Caki2 (cell line): ENCODE results near the gene CPZ. TPM values are rescaled to one million over a fixed set of nuclear protein-coding genes. Genes with fewer than 3 reads are reported as not detected.
"Not testable (repeated sequence)": the region's sequence is repeated elsewhere in the genome, so short reads cannot be mapped to it uniquely, and the experiment has no call there.

ENCODE experiments used
- DNase-seq: peaks from one replicate; pipeline ENCODE4 v3.0.0-alpha.2; 2015; ENCODE audit warnings: low read depth
- in situ Hi-C: cut with HindIII; loops from 2 replicates; pipeline ENCODE4 v1.10.0; 2016; ENCODE audit warnings: low sequenced_read_pairs, low pct_unique_long_range_greater_than_20kb, mixed read lengths
- total RNA-seq: library from RNA; depleted of rRNA; stranded (reverse); fragments of >200 nt; shearing (Covaris generic); gene quantifications from 2 replicates; pipeline ENCODE4 v1.2.3, GENCODE V29; 2014; ENCODE audit warnings: low replicate concordance; rRNA removed

CPZ gene
- total RNA-seq, 1 experiment from 2014 or later: not detected

GRCh38 chr4:8653326-8654000 is 60.9 kb downstream of the CPZ start:
- in situ Hi-C loops: no loop called here
- no peak for DNase-seq

GRCh38 chr4:8654139-8654538 is 61.6 kb downstream of the CPZ start:
- DNase-seq, in situ Hi-C loops: not testable (repeated sequence)

- in situ Hi-C loops: no loop called here
- no peak for DNase-seq
Measured at GRCh38 chr4:8655411-8656184, 63.0 kb downstream of the CPZ start.

DNA sequence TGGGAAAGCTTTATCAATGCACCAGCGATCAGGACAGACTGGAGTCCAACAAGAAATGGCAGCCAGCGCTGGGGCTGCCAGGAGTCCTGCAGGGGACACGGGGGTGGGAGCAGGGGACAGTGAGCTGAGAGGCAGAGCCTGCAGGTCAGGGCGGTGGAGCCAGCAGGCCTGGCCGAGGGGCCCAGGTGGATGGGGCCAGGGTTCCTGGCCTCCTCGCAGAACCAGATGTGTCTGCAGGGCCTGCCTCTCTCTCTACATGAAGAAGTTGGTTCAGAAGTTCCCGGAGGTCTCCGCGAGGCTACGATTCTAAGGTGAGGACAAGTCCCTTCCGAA is 63.6 kb downstream of the CPZ start:
- DNase-seq: no peak
- in situ Hi-C loops: no loop called here

GRCh38 chr4:8656711-8657380 is 64.3 kb downstream of the CPZ start:
- in situ Hi-C loops: no loop called here
- no peak for DNase-seq

GRCh38 chr4:8657381-8658088 is 65.0 kb downstream of the CPZ start:
- in situ Hi-C loops: no loop called here
- no peak for DNase-seq

- in situ Hi-C loops: no loop called here
- DNase-seq: no peak
Measured at GRCh38 chr4:8662776-8663175, 70.2 kb downstream of the CPZ start.

- in situ Hi-C loops: no loop called here
- no peak for DNase-seq
Measured at GRCh38 chr4:8664031-8664805, 71.7 kb downstream of the CPZ start.

DNA sequence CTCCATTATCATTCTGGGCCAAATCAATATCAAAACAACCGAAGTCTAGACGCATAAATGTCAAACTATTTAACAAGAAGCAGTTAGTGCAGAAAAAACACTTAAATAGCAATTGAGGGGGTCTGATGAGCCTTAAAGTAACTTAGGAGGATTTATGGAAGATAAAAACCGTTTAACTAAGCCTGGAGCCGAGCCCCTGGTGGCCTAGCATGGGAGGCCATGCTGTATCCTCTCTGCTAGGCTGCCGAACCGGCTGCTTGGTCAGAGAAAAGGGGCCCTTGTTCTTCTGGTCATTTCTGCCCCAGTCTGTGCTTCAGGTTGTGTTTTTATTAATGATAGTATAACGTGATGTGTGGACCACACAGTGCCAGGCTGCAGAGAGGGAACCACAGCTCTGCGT is 72.4 kb downstream of the CPZ start:
- no peak for DNase-seq
- in situ Hi-C loops: no loop called here

GRCh38 chr4:8665406-8666360 is 73.1 kb downstream of the CPZ start:
- in situ Hi-C loops: no loop called here
- no peak for DNase-seq

GRCh38 chr4:8666581-8666980 is 74.0 kb downstream of the CPZ start:
- no peak for DNase-seq
- in situ Hi-C loops: no loop called here

Other genes starting within 250 kb of the CPZ start
- 7.3 and 10.5 TPM in 2 replicates for gene ACOX3, start 152.0 kb upstream of the CPZ start, total RNA-seq
- 6.8 and 19.8 TPM in 2 replicates for gene TRMT44, start 152.0 kb upstream of the CPZ start, total RNA-seq
- not detected in 2 replicates for gene GPR78, start 12.4 kb upstream of the CPZ start, total RNA-seq